GM18907 (cell line): Measurements from ENCODE around the gene FBLN5.
"Not testable (repeated sequence)": the region's sequence is repeated elsewhere in the genome, so short reads cannot be mapped to it uniquely, and the experiment has no call there.

Experiments used
- ATAC-seq: cut with Tn5 transposase; IDR thresholded peaks from one replicate; pipeline ENCODE4 v1.9.1; 2021; ENCODE audit warnings: mild to moderate bottlenecking, moderate library complexity; ENCODE audit not compliant: unreplicated experiment

FBLN5 gene

GRCh38 chr14:91886961-91887360, 60.5 kb downstream of the FBLN5 start:
- no peak for ATAC-seq

GRCh38 chr14:91885839-91886238, 61.7 kb downstream of the FBLN5 start:
- no peak for ATAC-seq

- ATAC-seq = no peak
Measured at GRCh38 chr14:91885113-91885712, 62.3 kb downstream of the FBLN5 start.

GRCh38 chr14:91884664-91885063, 62.8 kb downstream of the FBLN5 start:
- ATAC-seq = no peak

GRCh38 chr14:91883753-91884152, 63.7 kb downstream of the FBLN5 start:
- no peak for ATAC-seq

GRCh38 chr14:91882776-91883175, 64.7 kb downstream of the FBLN5 start:
- ATAC-seq = no peak

GRCh38 chr14:91882369-91882768, 65.1 kb downstream of the FBLN5 start:
- no peak for ATAC-seq

GRCh38 chr14:91879196-91879595, 68.3 kb downstream of the FBLN5 start:
- no peak for ATAC-seq

GRCh38 chr14:91878274-91878673, 69.2 kb downstream of the FBLN5 start:
- ATAC-seq = no peak

- ATAC-seq = no peak
Measured at GRCh38 chr14:91877376-91877915, 70.0 kb downstream of the FBLN5 start.

- no peak for ATAC-seq
Measured at GRCh38 chr14:91876492-91876891, 71.0 kb downstream of the FBLN5 start.

- ATAC-seq = no peak
Measured at GRCh38 chr14:91875525-91876286, 71.8 kb downstream of the FBLN5 start.

GRCh38 chr14:91873471-91874415, 73.8 kb downstream of the FBLN5 start:
- peak; percentile 72 for ATAC-seq

- peak; percentile 26 for ATAC-seq
Measured at GRCh38 chr14:91872517-91873470, 74.7 kb downstream of the FBLN5 start.

GRCh38 chr14:91872011-91872501, 75.4 kb downstream of the FBLN5 start:
- ATAC-seq = peak; percentile 64

GRCh38 chr14:91871401-91871800, 76.1 kb downstream of the FBLN5 start:
- ATAC-seq = not testable (repeated sequence)

GRCh38 chr14:91870890-91871289, 76.6 kb downstream of the FBLN5 start:
- ATAC-seq = no peak

- no peak for ATAC-seq
Measured at GRCh38 chr14:91870001-91870400, 77.5 kb downstream of the FBLN5 start.

GRCh38 chr14:91869556-91869955, 77.9 kb downstream of the FBLN5 start:
- ATAC-seq = no peak
